PC-9 (cell line): ENCODE measurements around the gene FBXO36. TPM values are rescaled to one million over a fixed set of nuclear protein-coding genes. Genes with fewer than 3 reads are reported as not detected.

Experiments used
- BruUV-seq: library from RNA; stranded (reverse); fragments of 400-500 nt; replicated peaks from 2 replicates; lab custom pipeline; 2021; lab: Mats Ljungman, UMichigan
- CTCF ChIA-PET: fragments of 300-600 bp; sonication (Branson Sonifier 250); formaldehyde crosslinking; loops from one replicate; lab custom pipeline; 2022; ENCODE audit warnings: antibody characterized with exemption; lab: Charles Lee
- POLR2A ChIA-PET: fragments of 300-600 bp; sonication (Branson Sonifier 250); formaldehyde crosslinking; loops from one replicate; lab custom pipeline; 2022; ENCODE audit warnings: antibody characterized with exemption; ENCODE audit not compliant: unreplicated experiment; lab: Charles Lee
- DNase-seq, 2 experiments: peaks; one replicate each; pipeline versions ENCODE4 v3.0.0 to v3.0.0-alpha.2; 2015 to 2022; ENCODE audit warnings: mixed read lengths in 1 of 2
- H2AFZ ChIP-seq: fragments of 200-600 bp; sonication (generic); 2 replicates; pipeline ENCODE4 v1.8.1; 2017; ENCODE audit warnings: antibody characterized with exemption
- H3F3A ChIP-seq: fragments of 200-600 bp; sonication (generic); 2 replicates; pipeline ENCODE4 v1.8.1; 2017; ENCODE audit warnings: antibody characterized with exemption, mild to moderate bottlenecking, low read depth; ENCODE audit not compliant: insufficient read depth
- H3K27ac ChIP-seq: fragments of 200-600 bp; sonication (generic); 2 replicates; pipeline ENCODE4 v1.6.1; 2016; ENCODE audit warnings: mixed run types
- H3K27me3 ChIP-seq: fragments of 200-600 bp; sonication (generic); 2 replicates; pipeline ENCODE4 v1.6.1; 2016; ENCODE audit warnings: low read depth, mixed run types; ENCODE audit not compliant: insufficient read depth
- H3K36me3 ChIP-seq: fragments of 200-600 bp; sonication (generic); 2 replicates; pipeline ENCODE4 v1.6.1; 2016; ENCODE audit warnings: low read depth, mixed run types
- H3K4me1 ChIP-seq: fragments of 200-600 bp; sonication (generic); replicated peaks from 2 replicates; pipeline ENCODE4 v1.6.1; 2016; ENCODE audit warnings: mixed run types; ENCODE audit not compliant: insufficient read depth
- H3K4me2 ChIP-seq: fragments of 200-600 bp; sonication (generic); 2 replicates; pipeline ENCODE4 v1.6.1; 2017; ENCODE audit warnings: mixed run types
- H3K4me3 ChIP-seq: fragments of 200-600 bp; sonication (generic); 2 replicates; pipeline ENCODE4 v1.6.1; 2016; ENCODE audit warnings: mixed run types
- H3K79me2 ChIP-seq: fragments of 200-600 bp; sonication (generic); 2 replicates; pipeline ENCODE4 v1.6.1; 2017; ENCODE audit warnings: low read depth, mixed run types
- H3K9me2 ChIP-seq: fragments of 200-600 bp; sonication (generic); 2 replicates; pipeline ENCODE4 v1.8.1; 2017; ENCODE audit warnings: mild to moderate bottlenecking; ENCODE audit not compliant: insufficient read depth
- H3K9me3 ChIP-seq: fragments of 200-600 bp; sonication (generic); 2 replicates; pipeline ENCODE4 v1.8.1; 2016; ENCODE audit warnings: low read depth; ENCODE audit not compliant: insufficient read depth
- H4K20me1 ChIP-seq: fragments of 200-600 bp; sonication (generic); 2 replicates; pipeline ENCODE4 v1.8.1; 2017; ENCODE audit not compliant: insufficient read depth
- EZH2 ChIP-seq: fragments of 200-600 bp; sonication (generic); IDR thresholded peaks from 2 replicates; pipeline ENCODE4 v1.8.0; 2017; ENCODE audit warnings: antibody characterized with exemption, low read depth
- intact Hi-C: fragments of 100-400 bp; cut with micrococcal nuclease; formaldehyde crosslinking; loops from one replicate; pipeline ENCODE4 v1.10.0; 2022; ENCODE audit not compliant: unreplicated experiment
- total RNA-seq: library from RNA; stranded (reverse); gene quantifications from 2 replicates; pipeline ENCODE4 v1.2.3, GENCODE V29; 2021
- TF ChIP-seq, protein P1 (sequence below): fragments of 200-600 bp; sonication (generic); conservative IDR thresholded peaks from 2 replicates; pipeline ENCODE4 v1.6.1; 2017; ENCODE audit warnings: mixed run types, antibody characterized with exemption, mild to moderate bottlenecking, moderate library complexity

Gene FBXO36
- total RNA-seq, 1 experiment from 2014 or later: 3.9 TPM

DNA sequence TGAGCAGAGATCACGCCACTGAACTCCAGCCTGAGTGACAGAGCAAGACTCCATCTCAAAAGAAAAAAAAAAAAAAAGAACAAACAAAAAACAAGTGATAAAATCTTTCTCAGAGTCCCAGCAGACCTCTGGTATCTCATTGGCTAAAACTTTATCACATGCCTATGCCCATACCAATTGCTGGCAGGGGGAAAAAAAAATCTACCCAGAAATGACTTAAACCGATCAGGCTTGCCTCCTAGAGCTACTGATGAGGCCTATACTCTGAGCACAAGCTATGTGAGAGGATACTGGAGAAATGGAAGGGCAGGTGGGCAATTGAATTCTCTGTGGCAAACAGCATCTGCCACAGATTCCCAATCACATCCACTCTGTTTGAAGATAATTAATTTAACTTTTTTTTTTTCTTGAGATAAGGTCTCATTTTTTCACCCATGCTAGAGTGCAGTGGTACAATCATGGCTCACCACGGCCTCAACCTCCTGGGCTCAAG, 49.0 kb downstream of the FBXO36 start:
- Histone ChIP-seq H3K79me2 (no peaks in the 10 kb centered on the region), H3K4me3 (no peak overlapping the region), H3K27ac (no peak overlapping the region), H3F3A (no peaks in the 10 kb centered on the region), H3K4me2 (no peak overlapping the region), H3K36me3 (no peaks in the 10 kb centered on the region), H4K20me1 (no peaks in the 10 kb centered on the region), H3K9me2 (no peaks in the 10 kb centered on the region), H3K4me1 (no peaks in the 10 kb centered on the region), H2AFZ (no peak overlapping the region), H3K9me3 (no peaks in the 10 kb centered on the region), H3K27me3 (no peaks in the 10 kb centered on the region)
- DNase-seq: no peak
- no TSS peak for BruUV-seq
- TF ChIP-seq EZH2: no peak
- TF ChIP-seq, protein P1, sequence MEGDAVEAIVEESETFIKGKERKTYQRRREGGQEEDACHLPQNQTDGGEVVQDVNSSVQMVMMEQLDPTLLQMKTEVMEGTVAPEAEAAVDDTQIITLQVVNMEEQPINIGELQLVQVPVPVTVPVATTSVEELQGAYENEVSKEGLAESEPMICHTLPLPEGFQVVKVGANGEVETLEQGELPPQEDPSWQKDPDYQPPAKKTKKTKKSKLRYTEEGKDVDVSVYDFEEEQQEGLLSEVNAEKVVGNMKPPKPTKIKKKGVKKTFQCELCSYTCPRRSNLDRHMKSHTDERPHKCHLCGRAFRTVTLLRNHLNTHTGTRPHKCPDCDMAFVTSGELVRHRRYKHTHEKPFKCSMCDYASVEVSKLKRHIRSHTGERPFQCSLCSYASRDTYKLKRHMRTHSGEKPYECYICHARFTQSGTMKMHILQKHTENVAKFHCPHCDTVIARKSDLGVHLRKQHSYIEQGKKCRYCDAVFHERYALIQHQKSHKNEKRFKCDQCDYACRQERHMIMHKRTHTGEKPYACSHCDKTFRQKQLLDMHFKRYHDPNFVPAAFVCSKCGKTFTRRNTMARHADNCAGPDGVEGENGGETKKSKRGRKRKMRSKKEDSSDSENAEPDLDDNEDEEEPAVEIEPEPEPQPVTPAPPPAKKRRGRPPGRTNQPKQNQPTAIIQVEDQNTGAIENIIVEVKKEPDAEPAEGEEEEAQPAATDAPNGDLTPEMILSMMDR: no peak
- POLR2A ChIA-PET: interaction anchor here (0.5 kb wide), 1 partner anchor 500 kb away, joined by 3 read pairs; no protein-coding TSS in a partner anchor
- intact Hi-C loops: no loop called here
- CTCF ChIA-PET: no interaction called here

DNA sequence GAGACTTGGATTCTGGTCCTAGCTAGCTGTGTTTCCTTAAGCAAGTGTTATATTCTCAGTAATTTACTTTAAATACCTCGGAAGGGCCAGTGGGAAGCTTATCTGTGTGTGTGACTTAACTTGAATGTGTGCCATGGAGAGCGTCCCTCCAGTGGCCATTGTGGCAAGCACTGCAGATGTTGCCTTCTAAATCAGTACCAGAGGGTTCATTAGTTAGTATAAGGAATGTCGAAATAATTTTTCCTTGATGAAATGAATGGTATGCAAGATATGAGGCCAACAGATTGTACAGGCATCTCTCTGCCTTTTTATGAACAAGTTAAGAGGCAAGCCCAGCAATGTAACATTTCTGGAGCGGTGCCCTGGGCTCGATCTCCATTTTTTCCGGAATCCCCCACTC, 52.0 kb downstream of the FBXO36 start:
- DNase-seq: no peak
- no peak for TF ChIP-seq EZH2
- Histone ChIP-seq H3K27ac (no peak overlapping the region), H3K9me3 (no peaks in the 10 kb centered on the region), H2AFZ (no peak overlapping the region), H3K4me1 (no peaks in the 10 kb centered on the region), H3K36me3 (no peaks in the 10 kb centered on the region), H3F3A (no peaks in the 10 kb centered on the region), H3K4me3 (no peak overlapping the region), H3K79me2 (no peaks in the 10 kb centered on the region), H3K9me2 (no peaks in the 10 kb centered on the region), H3K4me2 (no peak overlapping the region), H4K20me1 (no peaks in the 10 kb centered on the region), H3K27me3 (no peaks in the 10 kb centered on the region)
- CTCF ChIA-PET: interaction anchor here (1.2 kb wide), 1 partner anchor 173 kb away, joined by 3 read pairs; no protein-coding TSS in a partner anchor
- no TSS peak for BruUV-seq
- POLR2A ChIA-PET: no interaction called here
- intact Hi-C loops: no loop called here

DNA sequence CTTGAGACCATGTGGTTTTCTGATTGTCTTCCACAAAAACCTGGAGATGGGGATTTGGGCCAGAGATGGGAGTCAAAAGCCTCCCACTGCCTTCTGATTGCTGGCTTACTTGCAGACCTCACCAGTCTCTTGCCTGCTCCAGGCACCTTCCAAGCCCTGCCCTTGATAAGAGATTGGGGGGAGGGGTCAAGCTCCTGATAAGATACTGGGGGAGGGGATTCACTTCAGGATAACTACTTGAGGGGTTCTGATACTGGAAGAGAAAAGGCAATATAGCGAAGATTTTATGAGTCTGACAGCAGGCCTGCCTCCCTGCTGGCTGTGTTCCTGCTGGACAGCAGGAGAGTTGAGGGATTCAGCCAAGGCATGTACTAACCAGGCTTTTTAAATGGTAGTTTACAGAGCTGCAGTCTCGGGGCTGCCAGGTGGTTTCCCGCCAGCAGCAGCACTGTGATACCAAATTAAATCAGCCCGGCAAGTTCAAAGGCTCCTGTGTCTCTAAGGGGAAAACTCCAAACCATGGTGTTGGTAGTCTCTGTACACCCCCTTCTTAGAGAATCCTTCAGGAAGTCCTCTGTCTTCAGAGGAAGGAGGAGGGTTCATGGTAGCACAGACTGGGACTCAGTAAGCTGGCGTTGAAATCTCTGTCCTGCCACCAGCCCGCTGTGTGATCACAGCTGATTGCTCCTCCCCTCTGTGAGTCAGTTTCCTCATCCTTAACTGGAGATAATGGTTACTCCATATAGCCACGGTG, 58.3 kb downstream of the FBXO36 start:
- Histone ChIP-seq H3F3A (no peaks in the 10 kb centered on the region), H3K4me2 (no peak overlapping the region), H3K9me2 (no peaks in the 10 kb centered on the region), H3K36me3 (no peaks in the 10 kb centered on the region), H3K4me3 (no peak overlapping the region), H3K27me3 (no peaks in the 10 kb centered on the region), H4K20me1 (no peaks in the 10 kb centered on the region), H3K27ac (no peak overlapping the region), H3K79me2 (no peaks in the 10 kb centered on the region), H2AFZ (no peak overlapping the region), H3K4me1 (no peaks in the 10 kb centered on the region), H3K9me3 (no peaks in the 10 kb centered on the region)
- intact Hi-C loops: no loop called here
- TF ChIP-seq, protein P1: no peak
- no peak for TF ChIP-seq EZH2
- CTCF ChIA-PET: no interaction called here
- POLR2A ChIA-PET: no interaction called here
- no peak for DNase-seq
- no TSS peak for BruUV-seq
